Right cardiac atrium (tissue), 5 donors: ENCODE data around the gene CUBN. TPM values are rescaled to one million over a fixed set of nuclear protein-coding genes. Genes with fewer than 3 reads are reported as not detected.

Source experiments
- ATAC-seq, 2 donors: fragments of 200-7000 bp; cut with Tn5 transposase; one replicate each; pipeline versions ENCODE4 v1.8.0 to v1.9.1; 2020; ENCODE audit warnings: moderate library complexity in 2 of 2, mild to moderate bottlenecking in 1 of 2
- DNase-seq, 3 donors: peaks; one replicate each; pipeline ENCODE4 v3.0.0-alpha.2; 2020
- H3K27ac ChIP-seq: one replicate; pipeline ENCODE4 v1.5.1; 2013; ENCODE audit warnings: mild to moderate bottlenecking, low read length, control low read depth, moderate library complexity
- H3K27me3 ChIP-seq: one replicate; pipeline ENCODE4 v1.6.1; 2013; ENCODE audit not compliant: control insufficient read depth, insufficient read depth
- H3K4me1 ChIP-seq: one replicate; pipeline ENCODE4 v1.6.1; 2013; ENCODE audit warnings: low read length; ENCODE audit not compliant: control insufficient read depth, insufficient read depth
- H3K4me3 ChIP-seq: one replicate; pipeline ENCODE4 v1.5.1; 2013; ENCODE audit warnings: low read length, control low read depth
- H3K9me3 ChIP-seq: one replicate; pipeline ENCODE4 v1.6.1; 2013; ENCODE audit warnings: low read length; ENCODE audit not compliant: control insufficient read depth
- WGBS: extraction: QIAGEN DNeasy Blood & Tissue Kit; methylation state at CpG from one replicate; pipeline ENCODE4 v1.1.7; 2013; 5-methylcytosine and 5-hydroxymethylcytosine counted together
- intact Hi-C, 4 donors: fragments of 100-400 bp; cut with DNase I; formaldehyde crosslinking; loops; one replicate each; pipeline versions ENCODE4 v1.11.0 to v1.14.0; 2022 to 2023
- polyA plus RNA-seq: library from polyadenylated mRNA; stranded (reverse); fragments of 200-250 nt; gene quantifications from one replicate; pipeline ENCODE4 v1.2.3, GENCODE V29; 2013
- total RNA-seq, 4 donors: library from RNA; stranded (reverse); fragmentation: NEBNext Ultra II Directional; extraction: Animal tissue kit (Norgen Biotek cat#: 25700); gene quantifications; one replicate each; pipeline ENCODE4 v1.2.1, GENCODE V29; 2021
- donor health status: healthy with polysubstance abuse.
- donor health status: DM: no; HTN: yes; CAD: no.
- donor health status: DM: no; HTN: no; CAD: no.
- donor health status: DM: no; HTN: yes; CAD: no; lungs with severe emphysema.
- donor health status: DM: yes; HTN: yes; CAD: no.

CUBN gene
- total and polyA plus RNA-seq, 5 donors = 0.41 to 1.3 (median 0.91) TPM

- H3K27me3 ChIP-seq = no peaks in the 10 kb centered on the region
- no peak overlapping the region for H3K4me3 ChIP-seq
- H3K4me1 ChIP-seq = no peaks in the 10 kb centered on the region
- no peaks in the 10 kb centered on the region for H3K9me3 ChIP-seq
- DNase-seq = no peak
- ATAC-seq = no peak
- WGBS = 50% methylated on average over 4 of the region's 4 CpGs
- intact Hi-C loops = no loop called here
- H3K27ac ChIP-seq = no peak overlapping the region
Observed at GRCh38 chr10:16789765-16790164, 339.8 kb downstream of the CUBN start.

GRCh38 chr10:16789261-16789660, 340.4 kb downstream of the CUBN start:
- DNase-seq (no peak), ATAC-seq (no peak)
- WGBS = 48% methylated on average over 7 of the region's 7 CpGs
- H3K27ac ChIP-seq = no peak overlapping the region
- H3K4me3 ChIP-seq = no peak overlapping the region
- no peaks in the 10 kb centered on the region for H3K9me3 ChIP-seq
- no peaks in the 10 kb centered on the region for H3K4me1 ChIP-seq
- H3K27me3 ChIP-seq = no peaks in the 10 kb centered on the region
- intact Hi-C loops = no loop called here

- DNase-seq = no peak
- Histone ChIP-seq H3K27me3 (no peaks in the 10 kb centered on the region), H3K4me1 (no peaks in the 10 kb centered on the region), H3K4me3 (no peak overlapping the region), H3K9me3 (no peaks in the 10 kb centered on the region), H3K27ac (no peak overlapping the region)
- no peak for ATAC-seq
- intact Hi-C loops = no loop called here
- whole genome bisulfite sequencing = 88% methylated on average over 3 of the region's 3 CpGs
Observed at GRCh38 chr10:16788778-16789177, 340.8 kb downstream of the CUBN start.

GRCh38 chr10:16788125-16788524, 341.5 kb downstream of the CUBN start:
- no peaks in the 10 kb centered on the region for H3K4me1 ChIP-seq
- H3K27me3 ChIP-seq = no peaks in the 10 kb centered on the region
- H3K4me3 ChIP-seq = no peak overlapping the region
- DNase-seq = no peak
- H3K27ac ChIP-seq = no peak overlapping the region
- H3K9me3 ChIP-seq = no peaks in the 10 kb centered on the region
- ATAC-seq = no peak
- intact Hi-C loops = no loop called here
- WGBS = 90% methylated on average over 6 of the region's 6 CpGs

- no peak overlapping the region for H3K27ac ChIP-seq
- no peaks in the 10 kb centered on the region for H3K9me3 ChIP-seq
- no peak for ATAC-seq
- no peak overlapping the region for H3K4me3 ChIP-seq
- no peaks in the 10 kb centered on the region for H3K27me3 ChIP-seq
- intact Hi-C loops = no loop called here
- no peak for DNase-seq
- WGBS = 95% methylated on average over 12 of the region's 12 CpGs
- H3K4me1 ChIP-seq = no peaks in the 10 kb centered on the region
Observed at GRCh38 chr10:16787361-16787791, 342.2 kb downstream of the CUBN start.

- Histone ChIP-seq H3K27me3 (no peaks in the 10 kb centered on the region), H3K4me1 (peaks cover 2% of the 10 kb centered on the region), H3K4me3 (no peak overlapping the region), H3K27ac (no peak overlapping the region), H3K9me3 (no peaks in the 10 kb centered on the region)
- DNase-seq = no peak
- 77% methylated on average over 7 of the region's 7 CpGs for WGBS
- intact Hi-C loops = no loop called here
- no peak for ATAC-seq
Observed at GRCh38 chr10:16780338-16780880, 349.2 kb downstream of the CUBN start.

- Histone ChIP-seq H3K27ac (no peak overlapping the region), H3K27me3 (no peaks in the 10 kb centered on the region), H3K4me3 (no peak overlapping the region), H3K4me1 (peaks cover 2% of the 10 kb centered on the region), H3K9me3 (no peaks in the 10 kb centered on the region)
- ATAC-seq (no peak), DNase-seq (no peak)
- intact Hi-C loops = loop anchor here in 2 of 4 donors (5.0 to 10.0 kb wide), 3 partner anchors 662 to 877 kb away; no protein-coding TSS in a partner anchor
- 61% methylated on average over 6 of the region's 6 CpGs for WGBS
Observed at GRCh38 chr10:16779384-16779915, 350.2 kb downstream of the CUBN start.

- 55% methylated on average over 7 of the region's 7 CpGs for WGBS
- H3K27me3 ChIP-seq = no peaks in the 10 kb centered on the region
- DNase-seq (peak in 1 of 3 donors; percentile 24), ATAC-seq (peak; percentile 62 to 95)
- H3K4me3 ChIP-seq = no peak overlapping the region
- peaks cover 2% of the 10 kb centered on the region for H3K4me1 ChIP-seq
- intact Hi-C loops = loop anchor here in 2 of 4 donors (5.0 to 10.0 kb wide), 3 partner anchors 660 to 875 kb away; no protein-coding TSS in a partner anchor
- H3K9me3 ChIP-seq = no peaks in the 10 kb centered on the region
- no peak overlapping the region for H3K27ac ChIP-seq
Observed at GRCh38 chr10:16777473-16778370, 351.9 kb downstream of the CUBN start.

GRCh38 chr10:16776896-16777295, 352.7 kb downstream of the CUBN start:
- H3K4me3 ChIP-seq = no peak overlapping the region
- H3K9me3 ChIP-seq = no peaks in the 10 kb centered on the region
- ATAC-seq (no peak), DNase-seq (no peak)
- peaks cover 2% of the 10 kb centered on the region for H3K4me1 ChIP-seq
- intact Hi-C loops = loop anchor here in 2 of 4 donors (5.0 to 10.0 kb wide), 3 partner anchors 660 to 875 kb away; no protein-coding TSS in a partner anchor
- no peak overlapping the region for H3K27ac ChIP-seq
- H3K27me3 ChIP-seq = no peaks in the 10 kb centered on the region
- WGBS = 44% methylated on average over 3 of the region's 3 CpGs
